HG03108 (cell line): ENCODE measurements around the gene LMAN2.
A peak's percentile ranks its signal among the peaks of the same experiment; 100 is the strongest.

Experiments used
- ATAC-seq: cut with Tn5 transposase; IDR thresholded peaks from one replicate; pipeline ENCODE4 v1.9.1; 2021; ENCODE audit warnings: moderate library complexity; ENCODE audit not compliant: unreplicated experiment

The LMAN2 gene, protein sequence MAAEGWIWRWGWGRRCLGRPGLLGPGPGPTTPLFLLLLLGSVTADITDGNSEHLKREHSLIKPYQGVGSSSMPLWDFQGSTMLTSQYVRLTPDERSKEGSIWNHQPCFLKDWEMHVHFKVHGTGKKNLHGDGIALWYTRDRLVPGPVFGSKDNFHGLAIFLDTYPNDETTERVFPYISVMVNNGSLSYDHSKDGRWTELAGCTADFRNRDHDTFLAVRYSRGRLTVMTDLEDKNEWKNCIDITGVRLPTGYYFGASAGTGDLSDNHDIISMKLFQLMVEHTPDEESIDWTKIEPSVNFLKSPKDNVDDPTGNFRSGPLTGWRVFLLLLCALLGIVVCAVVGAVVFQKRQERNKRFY

DNA sequence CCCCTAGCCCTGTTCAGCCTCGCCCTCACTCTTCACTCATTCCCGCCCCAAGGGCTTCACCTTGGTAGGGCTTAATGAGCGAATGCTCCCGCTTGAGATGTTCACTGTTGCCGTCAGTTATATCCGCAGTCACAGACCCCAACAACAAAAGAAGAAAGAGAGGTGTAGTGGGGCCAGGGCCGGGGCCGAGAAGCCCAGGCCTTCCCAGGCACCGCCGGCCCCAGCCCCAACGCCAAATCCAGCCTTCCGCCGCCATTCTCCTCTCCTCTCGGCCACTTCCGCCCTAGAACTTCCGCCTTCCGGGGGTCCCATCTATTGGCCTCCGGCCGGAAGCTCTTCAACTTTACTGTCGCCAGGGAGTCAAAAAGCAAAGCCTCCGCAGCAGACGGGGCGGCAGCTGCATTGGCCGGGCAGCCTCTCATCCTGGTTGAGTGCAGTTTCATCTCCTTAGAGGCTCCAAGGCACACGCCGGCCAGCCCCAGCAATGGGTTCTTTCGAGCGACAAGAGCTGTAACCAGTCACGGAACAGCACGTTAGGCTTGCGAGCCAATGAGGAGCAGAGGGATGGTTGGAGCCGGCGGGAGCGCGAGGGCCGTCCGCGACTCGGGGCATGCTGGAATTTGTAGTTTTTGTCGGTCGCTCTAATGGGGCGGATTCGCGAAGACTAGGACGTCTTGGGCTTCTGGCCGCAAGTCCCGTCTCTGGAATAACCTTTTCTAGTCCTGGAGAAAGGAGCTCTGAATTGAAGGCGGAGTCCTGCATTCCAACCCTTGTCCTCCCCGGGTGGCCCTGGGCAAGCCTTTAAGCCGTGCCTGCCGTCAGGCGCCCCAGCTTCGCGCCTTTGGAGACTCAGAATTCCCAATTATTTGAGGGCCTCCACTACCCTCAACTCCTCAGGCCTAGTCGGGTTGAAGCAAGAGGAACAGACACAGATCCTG lies at the start of gene LMAN2:
Gene LMAN2 (minus strand): TSS at position 277 of the 938 bp plus-strand sequence. CDS start 21 bp downstream, at position 256.
- peak; percentile 95 for ATAC-seq

- no peak for ATAC-seq
Measured at GRCh38 chr5:177399997-177400868, 48.8 kb upstream of the LMAN2 start, which contains the start of gene PFN3. TSS of gene PFN3 (minus strand) at chr5:177400661. CDS start at chr5:177400576, 85 bp downstream.

DNA sequence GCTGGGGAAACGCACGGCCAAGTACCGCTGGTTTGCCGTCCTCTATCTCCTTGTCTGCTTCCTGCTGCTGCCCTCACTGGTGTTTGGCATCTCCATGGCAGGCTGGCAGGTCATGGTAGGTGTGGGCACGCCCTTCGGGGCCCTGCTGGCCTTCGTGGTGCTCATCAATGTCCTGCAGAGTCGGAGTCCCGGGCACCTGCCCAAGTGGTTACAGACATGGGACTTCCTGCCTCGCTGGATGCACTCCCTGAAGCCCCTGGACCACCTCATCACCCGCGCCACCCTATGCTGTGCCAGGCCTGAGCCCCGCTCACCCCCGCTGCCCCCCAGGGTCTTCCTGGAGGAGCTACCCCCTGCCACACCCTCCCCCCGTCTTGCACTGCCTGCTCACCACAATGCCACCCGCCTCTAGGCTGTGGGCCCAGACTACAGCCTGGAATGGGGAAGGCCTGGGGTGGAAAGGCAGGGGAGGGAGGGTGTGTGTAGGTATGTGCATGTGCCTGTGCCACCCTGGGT lies 46.5 kb upstream of the LMAN2 start:
- no peak for ATAC-seq

DNA sequence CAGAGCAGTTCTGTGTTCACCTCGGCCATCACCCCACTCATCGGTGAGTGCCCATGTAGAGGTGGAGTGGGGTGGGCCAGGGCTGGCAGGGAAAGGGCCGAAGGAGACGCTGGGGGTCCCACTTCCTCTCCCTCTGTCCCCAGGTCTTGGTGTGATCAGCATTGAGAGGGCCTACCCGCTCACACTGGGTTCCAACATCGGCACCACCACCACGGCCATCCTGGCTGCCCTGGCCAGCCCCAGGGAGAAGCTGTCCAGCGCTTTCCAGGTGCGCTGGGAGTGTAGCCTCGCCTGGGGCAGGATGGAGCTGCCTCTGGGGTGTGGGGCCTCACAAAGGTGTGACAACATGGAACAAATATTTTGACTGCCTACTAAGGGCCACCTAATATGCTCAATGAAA lies 45.3 kb upstream of the LMAN2 start:
- ATAC-seq, result no peak

- ATAC-seq, result no peak
Measured at GRCh38 chr5:177396078-177396477, 44.6 kb upstream of the LMAN2 start.

GRCh38 chr5:177393990-177394389 lies 42.5 kb upstream of the LMAN2 start:
- ATAC-seq, result no peak

DNA sequence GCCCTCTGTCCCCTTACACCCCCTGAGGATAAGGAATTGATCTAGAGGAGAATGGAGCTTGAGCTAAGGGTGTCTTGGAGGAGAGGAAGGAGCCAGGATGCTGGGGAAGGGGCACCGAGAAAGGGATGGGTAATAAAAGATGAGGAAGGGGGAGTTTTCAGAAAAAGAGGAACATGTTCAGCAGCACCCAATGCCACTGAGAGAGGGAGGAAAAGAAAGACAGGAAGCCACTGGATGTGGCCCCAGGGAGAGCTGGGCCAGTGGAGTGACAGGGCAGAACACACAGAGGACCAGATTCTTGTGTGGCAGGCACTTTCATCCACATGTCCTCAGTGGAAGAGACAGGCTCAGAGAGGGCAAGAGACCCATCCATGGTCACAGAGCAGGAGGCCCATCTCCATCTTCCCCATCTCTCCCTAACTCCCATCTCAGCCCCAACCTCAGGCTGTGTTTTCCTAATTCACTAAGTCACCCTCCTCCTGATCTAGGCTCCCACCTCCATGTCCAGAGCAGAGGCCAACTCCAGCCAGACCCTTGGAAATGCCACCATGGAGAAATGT lies 41.8 kb upstream of the LMAN2 start:
- no peak for ATAC-seq

- no peak for ATAC-seq
Measured at GRCh38 chr5:177392765-177393164, 41.3 kb upstream of the LMAN2 start.

GRCh38 chr5:177390363-177391300 lies 39.2 kb upstream of the LMAN2 start:
- peak; percentile 55 for ATAC-seq

DNA sequence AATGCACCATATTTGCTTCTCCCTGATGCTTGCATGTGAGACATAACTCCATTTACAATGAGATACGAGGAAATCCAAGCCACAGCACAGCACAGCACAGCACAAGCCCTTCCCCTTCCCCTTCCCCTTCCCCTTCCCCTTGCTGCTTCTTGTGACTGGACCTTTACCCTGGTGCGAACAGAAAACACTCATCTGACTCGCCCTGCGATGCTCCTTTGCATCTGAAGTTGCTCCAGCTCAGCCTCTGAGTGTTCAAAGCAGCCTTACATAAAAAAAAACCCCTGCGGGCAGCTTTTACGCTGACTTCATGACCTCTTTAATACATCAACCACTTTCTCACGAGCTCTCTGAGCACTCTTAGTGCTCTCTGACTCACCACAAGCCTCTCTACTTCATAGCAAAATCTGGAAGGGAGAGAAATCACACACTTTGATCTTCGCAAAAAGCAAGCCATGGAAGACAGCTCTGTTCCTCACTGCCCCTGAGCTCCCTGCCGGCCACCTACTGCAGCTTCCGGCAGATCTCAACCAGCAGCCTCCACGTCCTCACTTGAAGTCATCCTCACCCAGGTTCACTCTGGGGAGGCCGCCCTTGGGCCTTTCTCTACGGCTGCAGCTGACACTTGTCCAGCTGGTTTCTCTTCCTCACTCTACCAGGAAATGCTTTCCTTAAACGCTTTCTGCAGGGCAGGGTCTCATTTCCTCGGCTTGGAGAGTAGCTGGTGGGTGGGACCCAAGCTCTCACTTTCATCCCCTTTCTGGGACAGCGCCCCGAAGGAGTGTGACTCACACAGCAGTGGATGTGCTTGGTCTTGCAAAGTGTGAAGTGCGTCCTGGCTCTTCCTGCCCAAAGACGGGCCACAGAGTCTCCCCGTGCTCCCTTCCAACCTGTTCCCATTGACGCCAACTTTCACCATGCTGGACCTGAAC lies 38.0 kb upstream of the LMAN2 start:
- ATAC-seq, result peak; percentile 55

- ATAC-seq, result no peak
Measured at GRCh38 chr5:177388521-177389052, 37.1 kb upstream of the LMAN2 start.

DNA sequence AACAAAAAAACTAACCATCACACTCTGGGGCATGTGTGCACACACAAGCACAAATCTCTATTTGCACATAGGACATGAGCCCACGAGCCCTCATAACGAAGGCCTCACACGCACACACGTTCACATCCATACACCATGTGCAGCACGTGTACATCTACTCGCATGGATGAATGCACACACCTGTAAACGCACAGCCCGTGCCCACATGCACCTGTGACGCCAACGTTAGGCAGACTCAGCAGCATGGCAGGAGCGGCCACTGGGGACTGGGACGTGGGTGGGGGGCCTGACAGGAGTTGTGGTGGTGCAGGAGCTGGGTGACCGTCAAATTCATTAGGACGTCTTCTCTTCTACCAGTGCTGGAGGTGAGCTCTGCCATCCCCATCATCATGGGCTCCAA lies 35.9 kb upstream of the LMAN2 start:
- no peak for ATAC-seq

DNA sequence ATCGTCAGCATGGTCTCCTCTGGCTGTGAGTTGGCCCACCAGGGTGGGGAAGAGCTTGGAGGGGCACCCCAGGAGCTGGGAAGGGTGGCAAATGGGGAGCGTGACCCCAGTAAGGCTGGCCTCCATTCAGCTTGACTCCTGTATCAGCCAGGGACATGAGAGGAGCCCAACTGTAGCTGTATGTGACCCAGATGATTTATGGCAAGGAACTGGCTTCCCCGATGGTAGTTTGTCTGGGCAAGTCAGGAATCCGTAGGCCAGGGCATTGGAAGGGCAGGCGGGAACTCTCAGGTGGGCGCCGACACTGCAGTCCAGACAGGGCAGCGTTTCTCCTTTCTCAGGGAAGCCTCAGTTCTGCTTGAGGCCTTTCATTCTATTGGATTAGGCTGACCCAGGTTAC lies 35.1 kb upstream of the LMAN2 start:
- no peak for ATAC-seq

DNA sequence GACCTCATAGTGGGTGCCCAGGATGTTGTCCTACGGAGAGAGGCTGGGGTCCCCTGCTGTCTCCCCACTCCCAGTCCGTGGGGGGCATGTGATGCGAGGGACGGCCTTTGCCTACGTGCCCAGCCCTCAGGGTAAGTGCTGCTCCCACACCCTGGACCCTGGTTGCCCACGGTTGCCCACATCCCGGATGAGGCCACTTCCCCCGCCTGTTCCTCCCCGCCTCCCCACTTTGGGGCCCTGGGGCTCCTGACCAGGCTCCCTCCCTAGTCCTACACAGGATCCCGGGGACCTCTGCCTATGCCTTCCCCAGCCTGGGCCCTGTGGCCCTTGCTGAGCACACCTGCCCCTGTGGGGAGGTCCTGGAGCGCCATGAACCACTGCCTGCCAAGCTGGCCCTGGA lies 34.3 kb upstream of the LMAN2 start:
- ATAC-seq, result no peak

DNA sequence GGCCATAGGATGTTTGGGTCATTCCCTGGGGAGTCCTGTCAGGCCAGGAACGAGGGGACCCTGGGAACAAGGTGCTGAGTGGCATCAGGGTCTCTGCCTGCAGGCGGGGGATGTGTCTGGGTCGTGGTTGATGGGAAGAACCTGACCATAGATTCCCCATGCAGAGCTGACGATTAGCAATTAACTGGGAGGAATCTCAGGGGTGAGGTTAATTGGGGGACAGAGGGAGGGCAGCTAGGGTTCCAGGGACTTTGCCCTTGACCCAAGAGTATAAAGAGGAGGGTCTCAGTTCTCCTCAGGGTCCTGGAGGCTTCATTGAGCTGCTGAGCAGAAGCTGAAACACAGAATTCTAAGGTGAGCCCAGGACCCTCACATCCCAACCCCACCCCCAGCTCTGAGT lies 32.7 kb upstream of the LMAN2 start, which contains the start of gene SLC34A1:
Gene SLC34A1 (plus strand): TSS at position 301 of the 400 bp plus-strand sequence. CDS start 1,308 bp downstream, outside the sequence.
- no peak for ATAC-seq

- ATAC-seq, result no peak
Measured at GRCh38 chr5:177383181-177383580, 31.7 kb upstream of the LMAN2 start.

DNA sequence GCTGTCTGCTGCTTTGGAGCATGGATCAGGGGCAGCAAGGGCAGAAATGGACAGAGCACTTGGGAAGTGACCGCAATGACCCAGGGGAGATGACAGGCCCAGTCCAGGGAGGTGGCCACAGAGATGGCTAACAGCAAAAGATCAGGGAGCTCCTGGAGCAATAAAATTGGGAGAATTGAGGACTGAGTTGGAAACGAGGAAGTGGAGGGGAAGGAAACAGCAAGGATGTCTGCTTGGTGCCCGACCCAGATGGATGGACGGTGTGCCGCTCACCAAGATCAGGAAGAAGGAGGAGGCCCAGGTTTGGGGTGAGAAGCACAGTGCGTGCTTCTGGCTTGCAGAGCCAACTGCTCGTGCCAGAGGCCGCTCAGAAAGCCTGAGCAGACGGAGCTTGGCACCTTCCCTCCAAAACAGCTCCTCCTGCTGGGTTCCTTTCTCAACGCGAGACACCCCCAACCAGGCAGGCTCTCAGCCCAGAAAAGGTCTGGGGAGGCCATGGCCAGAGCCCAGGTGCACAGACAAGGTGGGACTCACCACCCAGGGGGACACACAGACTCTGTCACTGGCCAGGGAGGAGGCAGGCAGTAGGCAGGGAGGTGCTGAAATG lies 31.1 kb upstream of the LMAN2 start:
- ATAC-seq, result no peak
